ENCODE data around the gene CDH19.
A peak's percentile ranks its signal among the peaks of the same experiment; 100 is the strongest.
"Not testable (repeated sequence)": the region's sequence is repeated elsewhere in the genome, so short reads cannot be mapped to it uniquely, and the experiment has no call there.

The CDH19 gene

DNA sequence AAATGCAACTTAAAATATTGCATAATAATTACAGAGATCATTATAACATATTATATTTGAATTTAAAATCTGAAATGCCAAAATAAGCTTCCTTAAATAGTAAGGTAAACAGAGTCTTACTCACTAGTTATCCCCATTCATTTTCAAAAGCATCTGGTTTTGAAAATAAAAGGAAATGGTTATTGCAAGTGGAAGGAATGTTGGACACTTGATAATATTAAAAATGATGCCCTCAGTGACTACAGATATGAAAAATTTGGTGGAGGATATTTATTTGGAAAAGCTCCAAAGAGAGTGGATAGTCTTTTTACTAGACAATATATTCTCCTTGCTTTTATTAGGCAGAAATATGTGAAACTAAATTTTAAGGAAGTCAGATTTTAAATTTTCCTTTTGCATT, 39.7 kb downstream of the CDH19 start:
- DNase-seq (ENCODE audit: low spot score), result no peak

- DNase-seq (ENCODE audit: low spot score), result no peak
Observed at GRCh38 chr18:66562279-66562678, 41.6 kb downstream of the CDH19 start.

- DNase-seq (ENCODE audit: low spot score), result peak; percentile 35
Observed at GRCh38 chr18:66560094-66560493, 43.8 kb downstream of the CDH19 start.

GRCh38 chr18:66558773-66559172, 45.1 kb downstream of the CDH19 start:
- no peak for DNase-seq (ENCODE audit: low spot score)

DNA sequence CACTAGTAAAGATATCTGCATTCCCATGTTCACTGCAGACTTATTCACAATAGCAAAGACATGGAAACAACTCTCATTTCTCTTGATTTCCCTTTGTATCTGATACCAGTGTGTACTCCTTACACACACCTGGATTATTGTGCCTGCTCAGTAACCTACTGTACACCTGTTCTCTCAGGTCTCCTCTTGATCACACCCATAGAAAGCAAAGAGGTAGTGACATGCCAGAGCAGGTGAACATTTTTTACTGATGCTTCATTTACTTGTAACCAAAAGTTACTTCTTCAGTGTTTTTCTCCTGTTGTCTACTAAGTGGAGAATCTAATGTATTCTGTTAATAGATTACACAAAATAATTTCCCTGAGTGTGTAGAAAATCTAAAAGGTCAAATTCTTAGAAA, 46.8 kb downstream of the CDH19 start:
- no peak for DNase-seq (ENCODE audit: low spot score)

GRCh38 chr18:66555585-66555984, 48.3 kb downstream of the CDH19 start:
- DNase-seq (ENCODE audit: low spot score), result no peak

DNA sequence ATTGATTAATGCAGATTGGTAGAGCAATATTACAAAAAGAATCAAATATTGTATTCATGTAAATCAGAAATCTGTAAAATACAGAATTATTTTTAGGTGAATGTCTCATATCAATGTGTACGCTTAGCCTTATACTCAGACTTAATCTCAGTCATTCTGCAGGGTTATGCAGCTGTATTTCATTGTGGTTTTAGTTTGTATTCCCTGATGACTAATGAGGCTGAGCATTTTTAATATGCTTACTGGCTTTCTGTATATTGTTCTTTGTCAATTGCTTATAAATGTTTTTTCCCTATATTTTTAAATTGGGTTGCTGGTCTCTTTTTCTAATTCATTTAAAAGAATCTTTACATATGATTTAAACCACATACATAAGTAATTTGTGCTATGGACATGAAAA, 50.1 kb downstream of the CDH19 start:
- DNase-seq (ENCODE audit: low spot score), result no peak

DNA sequence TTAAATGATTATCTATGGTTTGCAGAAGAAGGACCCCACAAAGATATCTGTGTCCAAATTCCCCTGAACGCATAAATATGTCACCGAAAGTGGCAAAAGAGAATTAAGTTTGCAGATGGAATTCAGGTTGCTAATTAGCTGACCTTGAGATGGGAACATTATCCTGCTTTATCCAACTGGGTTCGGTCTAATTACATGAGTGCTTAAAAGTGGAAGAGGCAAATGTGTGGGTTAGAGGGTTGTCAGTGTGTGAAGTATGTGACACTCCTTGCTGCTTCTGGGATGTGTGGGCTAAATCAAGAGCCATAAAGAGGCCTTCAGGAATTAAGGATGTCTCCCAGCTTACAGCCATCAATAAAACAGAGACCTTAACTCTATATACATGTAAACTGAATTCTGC, 53.5 kb downstream of the CDH19 start:
- no peak for DNase-seq (ENCODE audit: low spot score)

- DNase-seq (ENCODE audit: low spot score), result no peak
Observed at GRCh38 chr18:66548747-66549146, 55.1 kb downstream of the CDH19 start.

DNA sequence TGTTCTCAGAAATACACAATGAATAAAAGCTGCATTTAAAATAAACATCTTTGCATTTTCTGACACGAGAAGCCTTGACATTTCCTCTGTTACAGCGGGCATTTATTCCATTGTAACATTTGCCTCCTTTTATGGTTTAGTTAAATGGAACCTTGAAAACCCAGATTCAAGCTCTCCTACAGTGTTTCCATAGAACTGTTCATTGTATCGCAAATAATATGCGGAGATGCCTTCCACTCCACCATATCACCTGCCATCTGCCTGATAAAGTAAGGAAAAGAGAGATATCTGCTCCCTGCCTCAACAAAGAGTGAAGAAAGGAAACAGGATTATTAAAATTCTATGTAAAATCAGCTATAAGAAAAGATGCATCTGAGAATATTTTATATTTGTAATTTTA, 69.8 kb downstream of the CDH19 start:
- DNase-seq (ENCODE audit: low spot score), result no peak

DNA sequence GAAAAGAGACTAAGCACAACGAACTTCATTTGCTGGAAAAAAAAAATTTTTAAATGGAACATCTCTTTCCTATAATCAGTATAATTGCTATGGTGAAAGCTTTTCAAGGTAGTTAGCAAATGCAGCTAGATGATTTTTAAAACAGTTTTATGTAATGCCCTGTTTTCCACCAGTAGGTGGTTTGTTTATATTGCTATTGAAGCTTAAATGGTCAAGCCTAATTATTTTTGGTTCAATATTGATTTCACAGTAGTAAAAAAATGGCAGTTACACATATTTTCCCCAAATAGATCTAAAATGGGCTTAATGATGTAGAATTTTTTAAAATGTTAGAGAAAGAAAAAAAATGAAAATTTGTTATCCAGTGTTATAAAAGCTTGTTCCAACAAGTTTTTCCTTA, 70.2 kb downstream of the CDH19 start:
- no peak for DNase-seq (ENCODE audit: low spot score)

DNA sequence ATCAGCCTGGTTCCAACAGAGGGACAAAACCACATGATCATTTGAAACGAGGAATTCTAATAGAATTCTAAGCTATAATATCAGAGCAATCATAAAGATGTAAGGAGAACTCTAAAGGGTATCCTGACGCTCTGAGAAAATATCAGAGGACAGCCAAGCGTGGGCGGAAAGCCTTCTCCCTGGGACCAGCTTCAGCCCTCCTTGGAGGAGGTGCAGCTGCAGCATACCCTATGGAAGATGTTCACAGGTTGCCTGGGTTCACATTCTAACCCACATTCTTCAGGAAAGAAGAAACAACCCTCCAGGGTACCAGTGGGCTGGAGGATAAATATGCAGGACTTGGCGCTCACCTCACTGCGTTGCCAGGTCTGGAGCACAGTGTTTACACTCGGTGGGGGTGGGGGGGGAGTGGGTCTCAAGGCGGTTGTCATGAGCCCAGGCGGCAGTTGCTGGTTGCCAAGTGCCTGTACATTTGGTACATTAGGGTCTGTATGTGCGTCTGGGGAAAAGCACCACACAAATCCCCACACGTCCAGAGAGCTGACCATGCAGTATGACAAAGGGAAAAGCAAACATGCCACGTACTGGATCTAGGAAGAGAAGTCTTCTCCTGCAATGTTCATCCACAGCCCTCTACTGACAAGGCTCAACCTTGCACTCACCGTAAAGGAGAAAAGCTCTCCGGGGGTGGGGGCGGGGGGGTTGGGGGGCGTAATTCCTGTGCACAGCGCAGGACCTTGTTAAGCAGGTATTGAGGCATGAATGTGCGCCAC, 80.5 kb downstream of the CDH19 start:
- no peak for DNase-seq (ENCODE audit: low spot score)

- no peak for DNase-seq (ENCODE audit: low spot score)
Observed at GRCh38 chr18:66513996-66514395, 89.9 kb downstream of the CDH19 start.

DNA sequence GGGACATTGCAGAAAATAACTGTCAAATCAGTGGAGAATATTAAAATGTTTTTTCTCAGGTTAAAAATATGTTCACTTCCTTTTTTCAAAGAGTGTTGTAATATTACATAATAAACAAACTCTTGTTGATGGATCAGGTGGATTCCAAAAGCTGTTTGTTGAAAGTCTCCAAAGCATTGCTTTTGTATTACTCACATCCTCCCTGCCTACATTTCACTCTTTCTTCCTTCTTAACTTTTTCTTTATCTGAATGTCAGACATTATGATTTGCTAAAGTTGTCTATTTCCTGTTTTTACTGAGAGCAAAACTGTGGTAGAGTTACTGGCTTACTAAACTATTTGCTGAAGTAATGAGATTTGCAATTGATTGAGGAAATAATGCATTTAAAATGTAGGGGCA, 92.1 kb downstream of the CDH19 start:
- DNase-seq (ENCODE audit: low spot score), result no peak

DNA sequence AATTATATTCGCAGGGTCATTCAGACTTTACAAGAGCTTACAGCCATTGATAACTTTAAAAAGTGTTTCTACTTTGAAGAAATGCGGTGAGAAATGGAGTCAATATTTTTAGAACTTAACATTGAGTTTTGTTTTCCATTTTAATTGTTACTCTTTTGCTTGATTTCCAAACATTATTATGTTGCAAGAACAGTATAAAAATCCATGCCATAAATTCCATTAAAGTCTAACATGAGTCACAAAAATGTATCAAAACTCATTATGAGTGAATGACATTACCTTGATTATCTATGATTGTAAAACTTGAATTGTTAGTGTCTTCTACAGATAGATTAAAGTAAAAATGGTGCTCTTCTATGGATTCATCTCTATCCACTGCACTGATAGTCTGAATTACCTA, 92.6 kb downstream of the CDH19 start:
- no peak for DNase-seq (ENCODE audit: low spot score)

DNA sequence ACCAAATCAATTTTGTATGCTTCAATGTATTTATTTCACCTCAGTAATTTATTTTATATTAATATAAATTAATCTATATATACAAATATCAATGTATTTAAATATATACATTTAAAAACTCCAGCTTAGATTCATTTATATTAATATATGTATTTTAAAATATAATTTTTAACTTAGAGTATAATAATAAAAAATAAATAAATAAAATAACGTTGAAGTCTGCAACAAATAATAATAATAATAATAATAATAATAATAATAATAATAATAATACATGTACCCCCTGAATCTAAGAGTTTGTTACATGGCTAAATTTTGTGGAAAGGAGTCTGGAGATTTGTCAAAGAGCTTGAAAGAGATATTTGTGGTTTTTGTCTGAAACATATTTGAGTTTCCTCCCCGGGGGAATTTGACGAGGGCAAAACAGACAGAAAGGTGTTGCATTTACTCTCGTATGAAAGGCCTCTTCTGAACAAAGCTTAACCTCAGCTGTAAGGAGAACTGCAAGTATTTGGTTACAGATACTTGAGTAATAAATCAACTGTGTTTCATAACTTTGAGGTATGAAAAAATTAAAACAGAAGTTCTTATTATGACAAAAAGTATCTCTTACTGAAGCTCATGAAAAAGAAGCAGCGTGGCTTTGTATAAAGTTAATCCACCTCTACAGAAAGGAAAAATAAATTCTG, 93.4 kb downstream of the CDH19 start:
- no peak for DNase-seq (ENCODE audit: low spot score)

DNA sequence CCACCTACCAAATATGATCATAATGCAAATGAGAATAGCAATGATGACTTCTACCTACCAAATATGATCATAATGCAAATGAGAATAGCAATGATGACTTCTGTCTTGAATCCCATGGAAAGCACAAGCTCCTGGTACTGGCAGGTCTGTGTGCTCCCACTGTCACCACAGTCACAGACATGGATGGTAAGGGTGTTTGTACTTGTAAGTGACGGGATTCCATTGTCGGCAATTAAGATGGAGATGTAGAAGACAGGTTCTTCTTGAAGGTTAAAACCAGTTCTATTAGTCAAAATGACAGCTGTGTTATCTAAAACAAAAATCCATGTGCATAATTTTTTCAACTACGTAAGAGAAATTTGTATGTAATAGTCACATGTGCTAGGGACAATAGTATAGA, 95.0 kb downstream of the CDH19 start:
- no peak for DNase-seq (ENCODE audit: low spot score)

GRCh38 chr18:66506178-66506577, 97.7 kb downstream of the CDH19 start:
- DNase-seq (ENCODE audit: low spot score), result no peak

GRCh38 chr18:66497351-66497750, 106.5 kb downstream of the CDH19 start:
- DNase-seq (ENCODE audit: low spot score), result no peak

DNA sequence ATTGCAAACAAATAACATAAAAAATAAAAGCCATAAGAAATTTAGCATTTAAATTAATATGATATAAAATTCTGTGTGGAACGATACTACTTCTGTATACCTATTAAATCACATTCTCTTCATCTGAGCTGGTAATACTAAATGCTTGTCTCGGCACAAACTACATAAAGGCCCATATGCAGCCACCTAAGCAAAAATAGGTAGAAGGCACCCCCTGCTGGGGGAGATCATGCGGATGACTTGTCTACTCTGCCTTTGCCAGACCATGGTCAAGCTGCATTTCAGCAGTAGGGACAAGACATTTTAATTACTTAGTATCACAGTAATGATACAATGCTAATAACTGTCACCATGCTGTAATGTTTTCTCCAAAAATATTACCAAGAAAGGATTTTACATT, 108.0 kb downstream of the CDH19 start:
- DNase-seq (ENCODE audit: low spot score), result peak; percentile 68

DNA sequence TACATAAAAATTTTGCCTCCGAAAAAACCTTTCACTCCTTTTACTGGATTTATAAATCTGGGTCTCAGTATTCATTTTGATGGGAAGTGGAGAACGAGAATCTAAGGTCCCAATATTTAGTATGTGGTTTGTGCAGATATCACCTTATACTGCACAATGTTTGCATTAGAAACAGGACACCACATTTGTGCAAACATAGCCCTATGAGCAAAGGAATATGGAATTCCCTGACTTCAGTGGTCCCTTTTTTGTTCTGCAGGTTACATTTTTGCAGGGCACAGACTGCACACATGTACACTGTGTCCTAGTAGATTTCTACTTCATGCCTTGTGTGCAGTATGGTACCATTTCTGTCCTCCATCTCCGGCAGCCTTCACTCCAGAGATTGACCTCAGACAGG, 130.0 kb downstream of the CDH19 start:
- no peak for DNase-seq (ENCODE audit: low spot score)

DNA sequence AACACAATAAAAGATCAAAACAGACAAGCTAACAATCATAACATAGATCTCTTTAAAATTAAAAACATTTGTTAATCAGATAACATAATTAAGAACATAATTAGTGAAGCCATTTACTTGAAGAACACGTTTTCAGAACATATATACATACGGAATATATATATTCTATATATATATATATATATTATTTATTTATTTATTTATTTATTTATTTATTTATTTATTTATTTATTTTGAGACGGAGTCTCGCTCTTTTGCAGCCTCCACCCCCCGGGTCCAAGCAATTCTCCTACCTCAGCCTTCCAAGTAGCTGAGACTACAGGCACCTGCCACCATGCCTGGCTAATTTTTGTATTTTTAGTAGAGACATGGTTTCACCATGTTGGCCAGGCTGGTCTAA, 137.7 kb downstream of the CDH19 start:
- DNase-seq (ENCODE audit: low spot score), result not testable (repeated sequence)

- DNase-seq (ENCODE audit: low spot score), result no peak
Observed at GRCh38 chr18:66461344-66461743, 142.5 kb downstream of the CDH19 start.
